K562 treated with DMSO at 1 percent for 48 hours (cell line): Measurements from ENCODE around the gene AGBL2. TPM values are rescaled to one million over a fixed set of nuclear protein-coding genes. Genes with fewer than 3 reads are reported as not detected.

Experiments used
- total RNA-seq: library from RNA; unstranded; fragments of 300-600 nt; gene quantifications from 2 replicates; pipeline ENCODE4 v1.2.3, GENCODE V29; 2022; ENCODE audit warnings: low replicate concordance; ENCODE audit errors: extremely low read depth

AGBL2 gene
- not detected in 2 replicates for total RNA-seq

DNA sequence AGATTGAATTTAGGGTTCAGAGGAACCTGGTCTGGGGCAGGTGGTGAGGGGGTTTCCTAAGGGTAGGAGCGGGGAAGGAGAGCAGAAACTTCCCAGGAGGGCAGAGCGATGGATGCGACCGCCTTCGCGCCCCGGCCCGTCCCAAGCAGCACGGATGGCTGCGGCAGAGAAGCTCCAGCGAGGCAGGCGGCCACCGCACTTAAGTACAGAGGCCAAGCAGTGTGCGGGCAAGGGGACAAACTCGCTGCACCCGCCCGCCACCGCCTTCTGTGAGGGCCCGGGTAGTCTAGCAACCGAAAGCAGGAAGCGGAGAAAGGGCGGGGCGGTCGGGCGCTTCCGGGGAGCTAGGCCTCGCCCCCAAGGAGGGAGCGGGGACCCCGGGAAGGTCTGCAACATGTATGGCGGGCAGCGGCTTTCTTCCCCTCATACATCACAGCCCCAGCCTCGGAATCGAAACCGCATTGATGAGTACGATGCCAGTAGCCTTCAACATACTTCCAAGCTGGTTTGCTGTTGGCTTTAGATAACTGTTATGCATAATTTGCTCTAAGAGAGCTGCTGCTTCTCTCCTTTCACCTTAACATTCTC lies at the start of gene AGBL2:
AGBL2 (minus strand) TSS at position 288 of the 588 bp plus-strand sequence. CDS start 719 bp downstream, outside the sequence.

DNA sequence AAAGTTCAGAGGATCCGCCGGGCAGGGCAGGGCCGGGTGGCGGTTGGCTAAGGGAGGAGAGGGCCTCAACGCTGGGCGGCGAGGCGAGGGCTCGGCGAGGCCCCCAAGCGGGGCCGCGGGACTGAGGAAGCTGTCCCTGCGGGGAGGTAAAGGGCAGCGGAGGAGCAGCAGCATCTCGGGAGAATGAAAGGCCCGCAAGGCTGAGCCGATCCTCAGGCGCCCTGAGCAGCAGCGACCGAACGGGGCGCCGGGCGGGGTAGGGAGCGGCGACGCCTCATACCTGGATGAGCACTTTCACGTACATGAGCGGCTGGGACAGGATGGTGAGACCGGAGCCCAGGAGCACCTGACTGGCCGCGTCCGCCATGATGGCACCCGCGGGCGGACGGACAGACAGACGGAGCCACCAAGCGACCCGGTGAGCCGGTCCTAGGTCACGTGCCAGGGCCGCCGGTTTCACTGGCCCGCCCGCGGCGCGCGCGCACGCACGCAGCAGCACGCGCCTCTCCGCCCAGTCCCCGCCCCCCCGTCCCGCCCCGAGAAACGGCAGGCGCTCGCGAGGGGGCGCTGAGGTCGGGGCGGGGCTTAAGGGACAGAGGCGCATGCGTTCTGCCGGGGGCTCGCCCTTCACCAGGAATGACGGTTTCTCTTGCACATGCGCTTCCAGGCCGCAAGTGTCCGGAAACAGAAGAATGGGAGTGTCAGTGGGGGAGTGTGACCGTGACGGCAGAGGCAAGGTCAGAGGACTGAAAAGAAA lies 72.9 kb downstream of the AGBL2 start, which contains the start of gene MTCH2:
MTCH2 (minus strand) TSS at position 461 of the 757 bp plus-strand sequence; CDS start at position 367, 94 bp downstream.

Other genes starting within 250 kb of the AGBL2 start
- gene CELF1, start 162.2 kb downstream of the AGBL2 start, total RNA-seq, result not detected in 2 replicates
- not detected in 2 replicates for gene PTPMT1, start 149.8 kb downstream of the AGBL2 start, total RNA-seq
- not detected in 2 replicates for gene KBTBD4, start 136.4 kb downstream of the AGBL2 start, total RNA-seq
- not detected in 2 replicates for gene NDUFS3, start 136.3 kb downstream of the AGBL2 start, total RNA-seq
- not detected in 2 replicates for gene FAM180B, start 128.7 kb downstream of the AGBL2 start, total RNA-seq
- gene C1QTNF4, start 121.0 kb downstream of the AGBL2 start, total RNA-seq, result not detected in 2 replicates
- gene MTCH2, start 72.8 kb downstream of the AGBL2 start, total RNA-seq, result not detected in 2 replicates
- gene FNBP4, start 52.0 kb upstream of the AGBL2 start, total RNA-seq, result not detected in 2 replicates
- gene NUP160, start 133.0 kb upstream of the AGBL2 start, total RNA-seq, result not detected in 2 replicates